Uterus (tissue), 2 donors: ENCODE data around the gene NR3C2.

ENCODE experiments used
- CTCF ChIP-seq, 4 experiments: fragments of 200-600 bp in 2 of 4; fragments of 450-650 bp in 2 of 4; sonication (generic) in 2 of 4; IDR thresholded peaks; one replicate each; pipeline ENCODE4 v1.5.1; 2016 to 2019; ENCODE audit warnings: antibody characterized with exemption in 4 of 4, mild to moderate bottlenecking in 2 of 4, moderate library complexity in 1 of 4
- POLR2A ChIP-seq, 2 donors: fragments of 450-650 bp; IDR thresholded peaks; one replicate each; pipeline ENCODE4 v1.6.1; 2016; ENCODE audit warnings: antibody characterized with exemption in 2 of 2, mild to moderate bottlenecking in 1 of 2, moderate library complexity in 1 of 2

GRCh38 chr4:148434075-148434773, 8.0 kb downstream of the NR3C2 start:
- TF ChIP-seq CTCF (IDR thresholded peaks at IDR 0.05) (no peak), POLR2A (IDR thresholded peaks at IDR 0.05) (no peak)
